GM19099 (cell line): ENCODE measurements around the gene PNMA8C.

Experiments
- POLR2A ChIP-seq: IDR thresholded peaks from 3 replicates; pipeline ENCODE4 v1.6.1; 2011; ENCODE audit warnings: low read depth; ENCODE audit not compliant: insufficient read length; ENCODE audit errors: extremely low read depth

The PNMA8C gene

GRCh38 chr19:46404753-46405468 lies 23.8 kb downstream of the PNMA8C start:
- no peak for TF ChIP-seq POLR2A

GRCh38 chr19:46404055-46404752 lies 24.5 kb downstream of the PNMA8C start:
- TF ChIP-seq POLR2A = no peak

GRCh38 chr19:46402725-46403124 lies 26.0 kb downstream of the PNMA8C start:
- TF ChIP-seq POLR2A = no peak

- no peak for TF ChIP-seq POLR2A
Measured at GRCh38 chr19:46394402-46394797, 34.3 kb downstream of the PNMA8C start.

GRCh38 chr19:46393456-46394401 lies 35.0 kb downstream of the PNMA8C start:
- no peak for TF ChIP-seq POLR2A

GRCh38 chr19:46392837-46393236 lies 35.9 kb downstream of the PNMA8C start:
- TF ChIP-seq POLR2A = no peak

GRCh38 chr19:46392252-46392801 lies 36.4 kb downstream of the PNMA8C start:
- TF ChIP-seq POLR2A = no peak

GRCh38 chr19:46391296-46392251 lies 37.2 kb downstream of the PNMA8C start:
- no peak for TF ChIP-seq POLR2A

- TF ChIP-seq POLR2A = no peak
Measured at GRCh38 chr19:46390866-46391265, 37.9 kb downstream of the PNMA8C start.

- TF ChIP-seq POLR2A = no peak
Measured at GRCh38 chr19:46390121-46390858, 38.4 kb downstream of the PNMA8C start.

- no peak for TF ChIP-seq POLR2A
Measured at GRCh38 chr19:46388311-46389095, 40.2 kb downstream of the PNMA8C start.

GRCh38 chr19:46387713-46388130 lies 41.0 kb downstream of the PNMA8C start:
- no peak for TF ChIP-seq POLR2A
